Stimulated activated CD8-positive, alpha-beta memory T cell treated with anti-CD3 and anti-CD28 coated beads, Interleukin-2, amount 100 ng/mL, for 1 hour (primary cell): Measurements from ENCODE around the gene MRGPRD.

Source experiments
- DNase-seq, 2 donors: peaks; one replicate each; pipeline ENCODE4 v3.0.0-alpha.2; 2020; ENCODE audit warnings: low read depth in 2 of 2

MRGPRD gene

DNA sequence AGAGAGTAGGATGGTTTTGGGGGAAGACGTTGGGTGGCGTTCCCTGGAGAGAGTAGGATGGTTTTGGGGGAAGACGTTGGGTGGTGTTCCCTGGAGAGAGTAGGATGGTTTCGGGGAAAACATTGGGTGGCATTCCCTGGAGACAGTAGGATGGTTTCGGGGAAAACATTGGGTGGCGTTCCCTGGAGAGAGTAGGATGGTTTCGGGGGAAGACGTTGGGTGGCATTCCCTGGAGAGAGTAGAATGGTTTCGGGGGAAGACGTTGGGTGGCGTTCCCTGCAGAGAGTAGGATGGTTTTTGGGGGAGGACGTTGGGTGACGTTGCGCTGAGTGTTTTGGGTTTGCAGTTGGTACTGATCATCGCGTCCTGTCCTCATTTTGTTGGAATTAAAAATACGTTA, 48.9 kb downstream of the MRGPRD start:
- no peak for DNase-seq

DNA sequence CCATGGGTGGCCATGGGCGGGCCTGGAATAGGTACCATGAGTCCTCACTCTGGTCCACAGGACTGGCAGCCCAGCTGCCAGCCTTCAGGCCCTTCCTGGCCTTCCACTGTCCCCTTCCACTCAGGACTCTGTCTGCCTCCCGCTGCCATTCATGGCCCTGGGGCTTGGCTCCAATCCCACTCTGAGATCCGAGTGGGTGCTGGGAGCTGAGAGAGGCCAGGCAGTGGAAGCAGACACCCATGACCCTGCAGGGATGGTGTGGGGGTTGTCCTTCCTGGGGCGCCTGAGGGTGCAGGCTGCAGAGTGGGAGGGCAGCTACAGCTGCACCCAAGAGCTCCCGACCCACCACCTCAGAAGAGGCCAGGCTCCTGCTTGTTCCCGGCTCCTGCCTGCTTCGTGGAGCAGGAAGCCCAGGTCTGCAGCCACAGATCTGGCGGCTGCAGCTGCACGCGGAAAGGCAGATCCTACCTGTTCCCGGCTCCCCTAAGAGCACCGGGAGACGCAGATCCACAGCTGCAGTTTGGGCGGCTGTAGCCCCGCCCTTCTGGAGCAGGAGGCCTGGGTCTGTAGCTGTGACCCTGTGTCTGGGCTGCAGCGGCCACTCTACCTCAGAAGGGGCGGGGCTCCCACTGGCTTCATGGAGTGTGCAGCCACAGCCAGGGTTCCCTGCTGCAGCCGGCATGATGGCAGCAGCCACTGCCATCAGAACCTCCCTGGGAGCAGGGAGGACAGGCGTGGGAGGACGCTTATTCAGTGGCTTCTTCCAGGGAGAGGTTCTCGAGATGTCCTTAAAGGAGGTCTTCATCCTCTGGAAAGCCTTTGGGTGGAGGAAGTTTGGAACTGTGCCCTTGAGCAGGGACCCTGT, 49.6 kb downstream of the MRGPRD start:
- no peak for DNase-seq
